ENCODE results near the gene FGGY. TPM values are rescaled to one million over a fixed set of nuclear protein-coding genes. Genes with fewer than 3 reads are reported as not detected.

The FGGY gene
- total and polyA plus RNA-seq, 2 donors (not counting 3 experiments of a cell fraction or from before 2014, with no cell fraction given): 5.6 to 6.4 TPM

DNA sequence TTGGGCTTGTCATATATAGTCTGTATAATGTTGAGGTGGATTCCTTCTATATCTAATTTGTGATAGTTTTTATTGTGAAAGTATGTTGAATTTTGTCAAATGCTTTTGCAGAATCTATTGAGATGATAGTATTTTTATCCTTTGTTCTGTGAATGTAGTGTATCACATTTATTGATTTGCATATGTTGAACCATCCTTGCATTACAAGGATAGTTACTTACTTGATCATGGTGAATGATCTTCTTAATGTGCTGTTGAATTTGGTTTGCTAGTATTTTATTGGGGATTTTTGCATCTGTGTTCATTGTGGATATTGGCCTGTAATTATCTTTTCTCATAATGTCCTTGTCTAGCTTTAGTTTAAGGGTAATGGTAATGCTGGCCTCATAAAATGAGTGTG lies 8.3 kb downstream of the FGGY start:
- Histone ChIP-seq H3K36me3 (ENCODE audit: control insufficient read depth in 2 of 2, extremely low read depth in 1 of 2, insufficient read depth in 2 of 2, low read length in 2 of 2) (no peaks in the 10 kb centered on the region), H3K4me1 (ENCODE audit: control insufficient read depth, extremely low read depth, insufficient read depth, low read length) (no peaks in the 10 kb centered on the region), H3K27ac (ENCODE audit: insufficient read depth, low read depth, low read length) (no peak overlapping the region), H3K4me3 (replicated peaks in 1 of 3; ENCODE audit: insufficient read depth in 1 of 3, low read depth in 1 of 3, low read length in 3 of 3) (no peak overlapping the region), H3K27me3 (ENCODE audit: control insufficient read depth in 2 of 2, insufficient read depth in 2 of 2, low read length in 2 of 2) (no peaks in the 10 kb centered on the region), H3K79me2 (ENCODE audit: control insufficient read depth, insufficient read depth, low read length) (no peaks in the 10 kb centered on the region), H3K9me3 (replicated peaks; ENCODE audit: control insufficient read depth, insufficient read depth, low read length) (no peaks in the 10 kb centered on the region), H2AFZ (ENCODE audit: low read depth, low read length) (no peak overlapping the region), H3K4me2 (ENCODE audit: insufficient read depth, low read length) (no peak overlapping the region), H3K9me1 (replicated peaks; ENCODE audit: control insufficient read depth, extremely low read depth, insufficient read depth, low read length) (no peaks in the 10 kb centered on the region), H4K20me1 (replicated peaks; ENCODE audit: control insufficient read depth, extremely low read depth, insufficient read depth, low read length) (no peaks in the 10 kb centered on the region), H3K9ac (replicated peaks; ENCODE audit: extremely low read depth, insufficient read depth, low read length) (no peak overlapping the region)
- POLR2A ChIA-PET: no interaction called here
- BruUV-seq (replicated peaks): no TSS peak
- no peak for DNase-seq (ENCODE audit: low read depth, low spot score)
- CTCF ChIA-PET: no interaction called here
- intact Hi-C loops (cut with micrococcal nuclease) (no loop called here), dilution Hi-C loops (cut with MboI; ENCODE audit: extremely low pct_ligation_motif_present, low sequenced_read_pairs) (no loop called here)
- FAIRE-seq: no peak
- TF ChIP-seq EZH2 (IDR thresholded peaks at IDR 0.05; ENCODE audit: borderline replicate concordance, low read depth, low read length, severe bottlenecking) (no peak), GATA2 (IDR thresholded peaks at IDR 0.05; ENCODE audit: insufficient read depth, insufficient read length, low read depth, low read length) (no peak), MYC (IDR thresholded peaks at IDR 0.05; ENCODE audit: low read depth, low read length) (no peak), POLR2A (IDR thresholded peaks at IDR 0.05; ENCODE audit: low read depth, low read length) (no peak)
- TF ChIP-seq, protein P1, sequence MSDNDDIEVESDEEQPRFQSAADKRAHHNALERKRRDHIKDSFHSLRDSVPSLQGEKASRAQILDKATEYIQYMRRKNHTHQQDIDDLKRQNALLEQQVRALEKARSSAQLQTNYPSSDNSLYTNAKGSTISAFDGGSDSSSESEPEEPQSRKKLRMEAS (IDR thresholded peaks at IDR 0.05; ENCODE audit: insufficient read depth, insufficient read length): no peak

DNA sequence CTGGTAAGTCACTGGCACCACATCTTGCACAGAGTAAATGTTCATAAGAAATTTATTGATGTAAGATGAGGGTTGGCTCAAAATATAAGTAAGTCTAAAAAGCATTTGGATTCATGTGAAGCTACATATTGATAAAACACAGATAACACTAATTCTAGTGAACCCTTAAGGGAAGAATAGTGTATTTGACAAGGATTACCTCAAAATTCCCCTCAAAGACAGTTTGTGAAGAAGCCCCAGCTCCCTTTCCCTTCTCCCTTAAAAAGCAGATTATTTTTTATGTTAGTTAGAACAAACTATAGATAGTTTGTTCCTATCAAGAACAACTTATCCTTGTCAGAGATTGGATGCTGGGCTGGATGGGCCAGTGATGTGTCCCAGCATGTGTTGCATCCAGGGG lies 10.7 kb downstream of the FGGY start:
- Histone ChIP-seq H3K9ac (replicated peaks; ENCODE audit: extremely low read depth, insufficient read depth, low read length) (no peak overlapping the region), H3K36me3 (ENCODE audit: control insufficient read depth in 2 of 2, extremely low read depth in 1 of 2, insufficient read depth in 2 of 2, low read length in 2 of 2) (no peaks in the 10 kb centered on the region), H3K27ac (ENCODE audit: insufficient read depth, low read depth, low read length) (no peak overlapping the region), H3K79me2 (ENCODE audit: control insufficient read depth, insufficient read depth, low read length) (no peaks in the 10 kb centered on the region), H2AFZ (ENCODE audit: low read depth, low read length) (no peak overlapping the region), H4K20me1 (replicated peaks; ENCODE audit: control insufficient read depth, extremely low read depth, insufficient read depth, low read length) (no peaks in the 10 kb centered on the region), H3K9me3 (replicated peaks; ENCODE audit: control insufficient read depth, insufficient read depth, low read length) (no peaks in the 10 kb centered on the region), H3K4me3 (replicated peaks in 1 of 3; ENCODE audit: insufficient read depth in 1 of 3, low read depth in 1 of 3, low read length in 3 of 3) (no peak overlapping the region), H3K4me1 (ENCODE audit: control insufficient read depth, extremely low read depth, insufficient read depth, low read length) (no peaks in the 10 kb centered on the region), H3K27me3 (ENCODE audit: control insufficient read depth in 2 of 2, insufficient read depth in 2 of 2, low read length in 2 of 2) (no peaks in the 10 kb centered on the region), H3K4me2 (ENCODE audit: insufficient read depth, low read length) (no peak overlapping the region), H3K9me1 (replicated peaks; ENCODE audit: control insufficient read depth, extremely low read depth, insufficient read depth, low read length) (no peaks in the 10 kb centered on the region)
- POLR2A ChIA-PET: no interaction called here
- FAIRE-seq (no peak), DNase-seq (ENCODE audit: low read depth, low spot score) (no peak)
- BruUV-seq (replicated peaks): no TSS peak
- intact Hi-C loops (cut with micrococcal nuclease) (no loop called here), dilution Hi-C loops (cut with MboI; ENCODE audit: extremely low pct_ligation_motif_present, low sequenced_read_pairs) (no loop called here)
- CTCF ChIA-PET: interaction anchor here (1.5 kb wide), 1 partner anchor 452 kb away, joined by 5 read pairs; no protein-coding TSS in a partner anchor
- TF ChIP-seq POLR2AphosphoS5 (IDR thresholded peaks at IDR 0.05; ENCODE audit: insufficient read depth, low read depth, low read length): no peak
- TF ChIP-seq, protein P1 (IDR thresholded peaks at IDR 0.05; ENCODE audit: insufficient read depth, insufficient read length): no peak
- no peak for TF ChIP-seq FOS (IDR thresholded peaks at IDR 0.05; ENCODE audit: borderline replicate concordance, insufficient read depth, low read length)

Data from endothelial cell of umbilical vein (primary cell).